PC-3 (cell line): Measurements from ENCODE around the gene ST8SIA4. TPM values are rescaled to one million over a fixed set of nuclear protein-coding genes. Genes with fewer than 3 reads are reported as not detected.

Source experiments
- ATAC-seq: fragments of 200-7000 bp; cut with Tn5 transposase; 2 replicates; pipeline ENCODE4 v1.9.1; 2020; ENCODE audit warnings: mild to moderate bottlenecking, moderate library complexity
- BruUV-seq: library from RNA; stranded (reverse); fragments of 400-500 nt; replicated peaks from 2 replicates; lab custom pipeline; 2021; lab: Mats Ljungman, UMichigan
- CTCF ChIA-PET: fragments of 300-600 bp; sonication (Branson Sonifier 250); formaldehyde crosslinking; loops from one replicate; lab custom pipeline; 2022; ENCODE audit warnings: antibody characterized with exemption; lab: Charles Lee
- POLR2A ChIA-PET: fragments of 300-600 bp; sonication (Branson Sonifier 250); formaldehyde crosslinking; loops from one replicate; lab custom pipeline; 2022; ENCODE audit warnings: antibody characterized with exemption; ENCODE audit not compliant: unreplicated experiment; lab: Charles Lee
- DNase-seq: peaks from one replicate; pipeline ENCODE4 v3.0.0-alpha.2; 2015
- H2AFZ ChIP-seq: fragments of 300-600 bp; sonication (generic); 2 replicates; pipeline ENCODE4 v1.6.0; 2016; ENCODE audit warnings: antibody characterized with exemption, low read length
- H3F3A ChIP-seq: fragments of 300-600 bp; sonication (generic); one replicate; pipeline ENCODE4 v1.6.0; 2017; ENCODE audit warnings: antibody characterized with exemption, low read length, control low read depth, mild to moderate bottlenecking; ENCODE audit not compliant: unreplicated experiment
- H3K27ac ChIP-seq: fragments of 300-600 bp; sonication (generic); 2 replicates; pipeline ENCODE4 v1.5.1; 2016; ENCODE audit warnings: mild to moderate bottlenecking, low read length
- H3K27me3 ChIP-seq: fragments of 300-600 bp; sonication (generic); 2 replicates; pipeline ENCODE4 v1.6.1; 2016; ENCODE audit warnings: low read length, mixed read lengths
- H3K36me3 ChIP-seq: fragments of 300-600 bp; sonication (generic); 2 replicates; pipeline ENCODE4 v1.6.1; 2016; ENCODE audit warnings: low read depth, mixed run types, low read length, mixed read lengths
- H3K4me1 ChIP-seq: fragments of 300-600 bp; sonication (generic); 2 replicates; pipeline ENCODE4 v1.5.1; 2016; ENCODE audit warnings: low read length; ENCODE audit not compliant: insufficient read depth
- H3K4me2 ChIP-seq: fragments of 300-600 bp; sonication (generic); 2 replicates; pipeline ENCODE4 v1.6.0; 2016; ENCODE audit warnings: low read length
- H3K4me3 ChIP-seq: fragments of 300-600 bp; sonication (generic); 2 replicates; pipeline ENCODE4 v1.5.1; 2016; ENCODE audit warnings: mild to moderate bottlenecking, low read length, mixed read lengths
- H3K79me2 ChIP-seq: fragments of 300-600 bp; sonication (generic); 2 replicates; pipeline ENCODE4 v1.6.1; 2017; ENCODE audit warnings: low read length, mixed read lengths
- H3K9ac ChIP-seq: fragments of 300-600 bp; sonication (generic); 2 replicates; pipeline ENCODE4 v1.6.0; 2016; ENCODE audit warnings: mild to moderate bottlenecking, low read length
- H3K9me2 ChIP-seq: fragments of 300-600 bp; sonication (generic); replicated peaks from 2 replicates; pipeline ENCODE4 v1.6.1; 2016; ENCODE audit warnings: mixed run types, low read length, mixed read lengths
- H3K9me3 ChIP-seq: fragments of 300-600 bp; sonication (generic); 2 replicates; pipeline ENCODE4 v1.6.1; 2016; ENCODE audit warnings: low read length, mixed read lengths
- H4K20me1 ChIP-seq: fragments of 300-600 bp; sonication (generic); 2 replicates; pipeline ENCODE4 v1.6.1; 2016; ENCODE audit warnings: low read length, mixed read lengths
- EZH2 ChIP-seq: fragments of 300-600 bp; sonication (generic); IDR thresholded peaks from one replicate; pipeline ENCODE4 v1.6.1; 2017; ENCODE audit warnings: antibody characterized with exemption, mild to moderate bottlenecking, low read length; ENCODE audit not compliant: unreplicated experiment
- EZH2phosphoT487 ChIP-seq: fragments of 300-600 bp; sonication (generic); IDR thresholded peaks from 2 replicates; pipeline ENCODE4 v1.6.1; 2018; ENCODE audit warnings: mild to moderate bottlenecking, antibody characterized with exemption, low read length, borderline replicate concordance
- intact Hi-C: fragments of 100-400 bp; cut with micrococcal nuclease; formaldehyde crosslinking; loops from 2 replicates; pipeline ENCODE4 v1.9.0; 2023
- total RNA-seq: library from RNA; depleted of rRNA; stranded (reverse); fragments of >200 nt; gene quantifications from 2 replicates; pipeline ENCODE4 v1.2.3, GENCODE V29; 2014
- TF ChIP-seq, protein P1 (sequence below): fragments of 300-600 bp; sonication (generic); conservative IDR thresholded peaks from 2 replicates; pipeline ENCODE4 v1.5.1; 2017; ENCODE audit warnings: antibody characterized with exemption, low read depth, mild to moderate bottlenecking, low read length

ST8SIA4 gene
- total RNA-seq, 1 experiment from 2014 or later = 0.91 TPM

DNA sequence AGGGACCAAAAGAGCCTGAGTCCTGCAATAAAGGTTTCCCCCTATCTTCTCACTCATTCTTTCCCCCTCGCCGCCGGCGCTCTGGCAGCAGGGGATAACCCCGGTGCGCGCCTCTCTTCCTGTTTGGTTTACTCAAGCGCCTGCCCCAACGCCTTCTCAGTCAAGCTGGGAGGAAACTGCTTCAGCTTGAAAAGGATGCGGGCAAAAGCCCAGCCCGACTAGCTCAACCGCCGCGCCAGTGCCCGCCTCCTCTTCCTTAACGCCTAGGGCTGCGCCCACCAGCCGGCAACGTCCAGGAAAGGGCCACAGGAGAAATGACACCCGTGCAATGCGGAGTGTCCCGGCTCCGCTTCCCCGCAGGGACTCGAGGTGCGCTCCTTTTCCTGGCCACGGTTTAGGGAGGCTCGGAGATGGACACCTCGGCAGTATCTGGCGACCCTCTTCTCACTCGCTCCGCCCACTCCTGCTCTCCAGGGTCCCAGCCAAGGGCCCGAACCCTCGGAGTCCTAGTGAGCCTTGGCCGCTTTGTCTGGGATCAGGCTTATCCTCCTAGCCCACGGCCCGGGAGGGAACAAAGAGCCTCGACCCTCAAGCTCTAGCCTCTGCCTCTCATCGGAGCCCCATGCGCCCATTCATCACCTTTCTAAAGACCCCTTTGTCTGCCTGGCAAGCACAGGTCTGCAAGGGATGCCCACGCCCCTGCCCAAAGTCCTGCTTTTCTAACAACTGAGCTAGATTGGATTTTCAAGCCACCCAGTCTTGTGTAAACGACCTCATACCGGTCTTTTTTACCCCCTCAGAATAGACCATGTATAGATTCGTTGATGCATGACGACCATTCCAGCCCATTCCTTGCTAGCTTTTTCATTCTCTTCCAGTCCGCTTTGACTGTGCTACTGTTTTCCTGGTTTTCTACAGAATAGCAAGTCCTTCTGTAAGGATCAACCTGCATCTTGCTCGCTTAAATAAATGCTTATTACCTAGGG lies 2.0 kb downstream of the ST8SIA4 start:
- Histone ChIP-seq H3K27me3 (peaks cover 19% of the 10 kb centered on the region; the same call in 1 of the 2 replicates), H3K9me3 (no peaks in the 10 kb centered on the region), H3K4me3 (peak overlapping the region; percentile 72), H3K9me2 (no peaks in the 10 kb centered on the region), H3K27ac (no peak overlapping the region), H3K4me2 (peak overlapping the region; percentile 86), H3K36me3 (no peaks in the 10 kb centered on the region), H2AFZ (peak overlapping the region; percentile 89), H3F3A (no peaks in the 10 kb centered on the region), H4K20me1 (no peaks in the 10 kb centered on the region), H3K79me2 (no peaks in the 10 kb centered on the region), H3K4me1 (peaks cover 26% of the 10 kb centered on the region), H3K9ac (no peak overlapping the region)
- intact Hi-C loops = loop anchor here (1.0 to 10.0 kb wide), 5 partner anchors 11 to 264 kb away; no protein-coding TSS in a partner anchor
- ATAC-seq (peak; percentile 37), DNase-seq (peak; percentile 68)
- POLR2A ChIA-PET = interaction anchor here (0.6 kb wide), 2 partner anchors 18 to 42 kb away, joined by 3 read pairs; no protein-coding TSS in a partner anchor
- BruUV-seq = no TSS peak
- TF ChIP-seq EZH2phosphoT487 (no peak), EZH2 (no peak)
- TF ChIP-seq, protein P1, sequence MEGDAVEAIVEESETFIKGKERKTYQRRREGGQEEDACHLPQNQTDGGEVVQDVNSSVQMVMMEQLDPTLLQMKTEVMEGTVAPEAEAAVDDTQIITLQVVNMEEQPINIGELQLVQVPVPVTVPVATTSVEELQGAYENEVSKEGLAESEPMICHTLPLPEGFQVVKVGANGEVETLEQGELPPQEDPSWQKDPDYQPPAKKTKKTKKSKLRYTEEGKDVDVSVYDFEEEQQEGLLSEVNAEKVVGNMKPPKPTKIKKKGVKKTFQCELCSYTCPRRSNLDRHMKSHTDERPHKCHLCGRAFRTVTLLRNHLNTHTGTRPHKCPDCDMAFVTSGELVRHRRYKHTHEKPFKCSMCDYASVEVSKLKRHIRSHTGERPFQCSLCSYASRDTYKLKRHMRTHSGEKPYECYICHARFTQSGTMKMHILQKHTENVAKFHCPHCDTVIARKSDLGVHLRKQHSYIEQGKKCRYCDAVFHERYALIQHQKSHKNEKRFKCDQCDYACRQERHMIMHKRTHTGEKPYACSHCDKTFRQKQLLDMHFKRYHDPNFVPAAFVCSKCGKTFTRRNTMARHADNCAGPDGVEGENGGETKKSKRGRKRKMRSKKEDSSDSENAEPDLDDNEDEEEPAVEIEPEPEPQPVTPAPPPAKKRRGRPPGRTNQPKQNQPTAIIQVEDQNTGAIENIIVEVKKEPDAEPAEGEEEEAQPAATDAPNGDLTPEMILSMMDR = no peak
- CTCF ChIA-PET = interaction anchor here (0.7 kb wide), 1 partner anchor 415 kb away, joined by 3 read pairs; no protein-coding TSS in a partner anchor

DNA sequence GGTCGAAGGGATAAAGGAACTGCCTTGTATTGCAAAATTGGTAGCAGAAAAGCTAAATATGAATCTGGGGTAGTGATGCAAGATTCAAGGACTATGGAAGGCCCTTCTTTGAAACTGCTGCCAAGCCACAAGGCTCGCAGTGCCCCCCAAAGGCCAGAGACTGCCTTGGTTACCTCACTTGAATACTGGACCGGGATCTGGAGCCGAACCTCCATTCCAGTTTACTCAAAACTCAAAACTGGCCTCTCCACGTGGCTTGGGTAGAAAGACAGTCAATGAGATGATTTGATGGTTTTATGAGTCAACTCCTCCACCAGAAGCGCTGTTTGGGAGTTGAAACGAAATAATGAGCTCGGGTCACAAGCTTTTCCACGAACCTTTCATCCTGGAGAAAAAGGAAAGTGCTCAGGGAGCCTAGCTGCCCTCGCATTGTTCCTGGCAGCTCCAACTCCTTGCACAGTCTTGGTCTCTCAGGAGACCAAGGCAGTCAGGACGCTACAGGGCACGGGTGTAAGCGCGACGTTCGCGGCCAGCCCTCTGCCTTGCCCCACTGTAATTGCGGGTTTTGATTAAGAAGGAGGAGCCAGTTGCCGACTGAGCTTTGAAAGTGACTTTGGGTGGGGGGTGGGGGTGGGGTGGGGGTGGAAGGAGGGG lies 2.8 kb downstream of the ST8SIA4 start:
- H3K9me3 ChIP-seq = no peaks in the 10 kb centered on the region
- no peaks in the 10 kb centered on the region for H3K9me2 ChIP-seq
- intact Hi-C loops = loop anchor here (1.0 to 10.0 kb wide), 4 partner anchors 73 to 263 kb away; no protein-coding TSS in a partner anchor
- DNase-seq (peak; percentile 53), ATAC-seq (peak; percentile 25)
- no peaks in the 10 kb centered on the region for H3K79me2 ChIP-seq
- ChIA-PET CTCF (interaction anchor here (0.6 to 0.7 kb wide), 2 partner anchors 269 to 414 kb away, joined by 3 to 4 read pairs; no protein-coding TSS in a partner anchor), POLR2A (interaction anchor here (0.6 kb wide), 1 partner anchor 42 kb away, joined by 3 read pairs; no protein-coding TSS in a partner anchor)
- no peak overlapping the region; the same call in 1 of the 2 replicates for H3K27ac ChIP-seq
- peak overlapping the region; percentile 70 for H3K4me3 ChIP-seq
- H3K27me3 ChIP-seq = peaks cover 19% of the 10 kb centered on the region; the same call in 1 of the 2 replicates
- no peaks in the 10 kb centered on the region for H4K20me1 ChIP-seq
- no peaks in the 10 kb centered on the region for H3F3A ChIP-seq
- peak overlapping the region; percentile 11; the same call in 1 of the 2 replicates for H3K9ac ChIP-seq
- H3K36me3 ChIP-seq = no peaks in the 10 kb centered on the region
- peaks cover 26% of the 10 kb centered on the region for H3K4me1 ChIP-seq
- no TSS peak for BruUV-seq
- H2AFZ ChIP-seq = peak overlapping the region; percentile 86
- peak overlapping the region; percentile 80 for H3K4me2 ChIP-seq
- TF ChIP-seq EZH2 (no peak), EZH2phosphoT487 (no peak)
- TF ChIP-seq, protein P1 = peak; percentile 54
